Omental fat pad (tissue), 4 donors: ENCODE measurements around the gene DOK1. TPM values are rescaled to one million over a fixed set of nuclear protein-coding genes. Genes with fewer than 3 reads are reported as not detected.

Experiments
- ATAC-seq: fragments of 150-250 bp; one replicate; pipeline ENCODE4 v1.9.1; 2016; ENCODE audit warnings: mild to moderate bottlenecking, moderate library complexity; ENCODE audit not compliant: low FRiP score
- DNase-seq: peaks from one replicate; pipeline ENCODE4 v3.0.0-alpha.2; 2019; ENCODE audit warnings: low spot score
- total RNA-seq, 4 donors: library from RNA; depleted of rRNA; stranded (reverse); fragments of >200 nt; gene quantifications; one replicate each; pipeline ENCODE4 v1.1.0, GENCODE V29; 2016
- TF ChIP-seq, protein P1 (sequence below), 3 donors: fragments of 450-650 bp; IDR thresholded peaks; one replicate each; pipeline ENCODE4 v1.5.1; 2016 to 2017; ENCODE audit warnings: antibody characterized with exemption in 3 of 3, mild to moderate bottlenecking in 3 of 3, moderate library complexity in 2 of 3

Gene DOK1
- total RNA-seq, 4 donors from 2014 or later: 16.0 to 39.4 (median 30.5) TPM

- TF ChIP-seq, protein P1, sequence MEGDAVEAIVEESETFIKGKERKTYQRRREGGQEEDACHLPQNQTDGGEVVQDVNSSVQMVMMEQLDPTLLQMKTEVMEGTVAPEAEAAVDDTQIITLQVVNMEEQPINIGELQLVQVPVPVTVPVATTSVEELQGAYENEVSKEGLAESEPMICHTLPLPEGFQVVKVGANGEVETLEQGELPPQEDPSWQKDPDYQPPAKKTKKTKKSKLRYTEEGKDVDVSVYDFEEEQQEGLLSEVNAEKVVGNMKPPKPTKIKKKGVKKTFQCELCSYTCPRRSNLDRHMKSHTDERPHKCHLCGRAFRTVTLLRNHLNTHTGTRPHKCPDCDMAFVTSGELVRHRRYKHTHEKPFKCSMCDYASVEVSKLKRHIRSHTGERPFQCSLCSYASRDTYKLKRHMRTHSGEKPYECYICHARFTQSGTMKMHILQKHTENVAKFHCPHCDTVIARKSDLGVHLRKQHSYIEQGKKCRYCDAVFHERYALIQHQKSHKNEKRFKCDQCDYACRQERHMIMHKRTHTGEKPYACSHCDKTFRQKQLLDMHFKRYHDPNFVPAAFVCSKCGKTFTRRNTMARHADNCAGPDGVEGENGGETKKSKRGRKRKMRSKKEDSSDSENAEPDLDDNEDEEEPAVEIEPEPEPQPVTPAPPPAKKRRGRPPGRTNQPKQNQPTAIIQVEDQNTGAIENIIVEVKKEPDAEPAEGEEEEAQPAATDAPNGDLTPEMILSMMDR (IDR thresholded peaks at IDR 0.05): no peak
- no peak for ATAC-seq
- no peak for DNase-seq
Observed at GRCh38 chr2:74511104-74511989, 43.2 kb upstream of the DOK1 start.

GRCh38 chr2:74512744-74513604 lies 41.5 kb upstream of the DOK1 start:
- TF ChIP-seq, protein P1 (IDR thresholded peaks at IDR 0.05): no peak
- ATAC-seq (no peak), DNase-seq (no peak)

DNA sequence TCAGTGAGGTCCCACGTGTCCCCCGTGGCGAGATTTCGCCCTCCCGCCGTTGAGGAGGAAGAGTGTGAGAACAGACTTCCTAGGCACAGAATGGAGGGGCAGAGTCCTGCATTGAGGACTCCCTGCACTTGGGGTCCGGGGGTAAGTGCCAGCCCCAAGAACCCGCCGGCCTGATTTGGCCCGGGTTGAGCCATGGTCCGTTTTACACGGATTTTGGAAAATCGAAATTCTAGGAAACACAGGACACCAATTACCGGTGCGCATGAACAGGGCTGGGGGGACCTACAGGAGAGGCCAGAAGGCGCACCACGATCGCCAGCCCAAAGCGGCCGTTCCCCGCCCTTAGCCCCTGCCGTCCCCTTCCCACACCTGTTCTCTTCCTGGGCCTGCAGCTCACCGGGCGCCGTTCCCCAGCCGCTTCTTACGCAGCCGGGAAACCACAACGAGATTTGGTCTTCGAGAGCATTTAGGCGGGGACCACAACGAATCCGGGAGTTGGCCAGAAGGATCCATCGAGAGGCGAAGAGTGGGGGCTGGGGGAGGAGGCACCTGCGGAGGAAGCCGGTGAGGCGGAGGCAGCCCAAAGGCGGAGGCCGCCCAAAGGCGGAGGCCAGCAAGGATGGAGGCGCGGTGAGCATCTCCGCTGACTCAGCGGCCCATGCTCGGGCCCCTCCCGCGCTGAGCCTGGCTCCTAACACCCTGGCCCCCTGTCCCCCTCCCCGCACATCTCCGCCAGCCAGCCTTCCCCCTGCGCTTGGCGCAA lies 40.7 kb upstream of the DOK1 start:
- TF ChIP-seq, protein P1 (IDR thresholded peaks at IDR 0.05): no peak
- DNase-seq (no peak), ATAC-seq (no peak)

GRCh38 chr2:74514368-74515270 lies 39.9 kb upstream of the DOK1 start, which contains the start of gene TLX2:
TLX2 (plus strand) TSS chr2:74514450; CDS start chr2:74514807, 357 bp downstream.
- no peak for ATAC-seq
- DNase-seq: no peak

DNA sequence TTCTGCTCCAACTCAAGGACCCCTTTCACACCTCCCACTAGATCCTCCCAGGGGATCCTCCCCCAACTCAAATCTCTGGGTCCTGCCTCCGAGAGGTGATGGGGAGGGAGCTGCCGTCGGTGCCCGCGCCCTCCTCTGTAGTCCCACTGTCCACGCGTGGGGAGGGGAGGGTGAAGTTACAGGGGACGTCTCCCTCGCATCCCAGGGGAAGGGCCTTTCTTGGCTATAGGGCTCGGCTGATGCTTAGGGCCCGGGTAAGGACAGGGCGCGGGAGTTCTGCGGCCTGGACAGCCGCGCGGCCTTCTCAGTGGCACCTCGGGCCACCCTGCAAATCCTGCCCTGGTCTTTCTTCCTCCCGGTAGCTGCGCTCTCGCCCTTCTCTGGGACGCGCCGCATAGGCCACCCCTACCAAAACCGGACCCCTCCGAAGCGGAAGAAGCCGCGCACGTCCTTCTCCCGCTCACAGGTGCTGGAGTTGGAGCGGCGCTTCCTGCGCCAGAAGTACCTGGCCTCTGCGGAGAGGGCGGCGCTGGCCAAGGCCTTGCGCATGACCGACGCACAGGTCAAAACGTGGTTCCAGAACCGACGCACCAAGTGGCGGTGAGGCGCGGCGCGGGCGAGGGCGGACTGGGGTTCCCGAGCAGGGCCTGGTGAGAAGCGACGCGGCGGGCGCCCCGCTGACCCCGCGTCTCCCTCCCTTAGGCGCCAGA lies 39.1 kb upstream of the DOK1 start:
- ATAC-seq (no peak), DNase-seq (no peak)
- TF ChIP-seq, protein P1 (IDR thresholded peaks at IDR 0.05): no peak

More at GRCh38 chr2:74514368-74515270, 39.9 kb upstream of the DOK1 start, which contains the start of gene TLX2:
- TF ChIP-seq, protein P1 (IDR thresholded peaks at IDR 0.05): no peak
